K562 (cell line): ENCODE results near the gene SIKE1. TPM values are rescaled to one million over a fixed set of nuclear protein-coding genes. Genes with fewer than 3 reads are reported as not detected.

Source experiments
- CEBPG ChIP-seq, 3 experiments: fragments of 200-800 bp in 1 of 3; sonication (Bioruptor generic) in 1 of 3; sonication (generic) in 1 of 3; formaldehyde crosslinking in 1 of 3; IDR thresholded peaks in 2 of 3; conservative IDR thresholded peaks in 1 of 3; 2 replicates each; pipeline versions ENCODE4 v1.6.1 to v1.8.0; 2016 to 2022; ENCODE audit warnings: missing compliant biosample characterization in 2 of 3, missing genetic modification characterization in 2 of 3, mild to moderate bottlenecking in 1 of 3, missing genetic modification reagents in 1 of 3
- STAT5B ChIP-seq: fragments of 250-450 bp; sonication (Bioruptor Pico); IDR thresholded peaks from 2 replicates; pipeline ENCODE4 v1.8.0; 2021; ENCODE audit warnings: mild to moderate bottlenecking, inconsistent platforms
- ZFPM2 ChIP-seq: fragments of 250-450 bp; sonication (Bioruptor Pico); IDR thresholded peaks from 2 replicates; pipeline ENCODE4 v1.5.1; 2022; ENCODE audit warnings: mild to moderate bottlenecking
- ZNF146 ChIP-seq: IDR thresholded peaks from one replicate; pipeline ENCODE4 v1.6.1; 2018; ENCODE audit warnings: missing compliant biosample characterization; ENCODE audit not compliant: unreplicated experiment
- ZNF263 ChIP-seq: sonication (generic); formaldehyde crosslinking; IDR thresholded peaks from 2 replicates; pipeline ENCODE4 v1.8.0; 2022; ENCODE audit warnings: mild to moderate bottlenecking, missing genetic modification reagents, borderline replicate concordance
- ZNF696 ChIP-seq: fragments of 250-450 bp; sonication (Bioruptor Pico); conservative IDR thresholded peaks from 2 replicates; pipeline ENCODE4 v1.4.0; 2020; ENCODE audit warnings: mild to moderate bottlenecking, moderate library complexity
- polyA plus RNA-seq, 8 experiments: library from polyadenylated mRNA; depleted of rRNA in 4 of 8; stranded (reverse) in 5 of 8; unstranded in 3 of 8; fragments of >200 nt; fragmentation: Nextera tagmentation in 2 of 8; fragmentation: Illumina TruSeq in 1 of 8; extraction: Ambion mirVana in 2 of 8; extraction: Trizol in 1 of 8; gene quantifications; 2 replicates each; pipeline versions ENCODE4 v1.2.1 to v1.2.3, GENCODE V29; 2011 to 2014; ENCODE audit warnings: inconsistent platforms in 1 of 8, missing spikeins in 1 of 8
- total RNA-seq, 7 experiments: library from RNA; depleted of rRNA in 6 of 7; stranded (reverse); fragments of >200 nt in 6 of 7; fragmentation: Illumina TruSeq in 2 of 7; extraction: Trizol in 2 of 7; gene quantifications; 2 replicates each; pipeline versions ENCODE4 v1.2.1 to v1.2.3, GENCODE V29; 2011 to 2021; ENCODE audit warnings: low replicate concordance in 1 of 7
- TF ChIP-seq, protein P1 (sequence below): sonication (generic); formaldehyde crosslinking; IDR thresholded peaks from 2 replicates; pipeline ENCODE4 v1.8.1; 2023; ENCODE audit warnings: mild to moderate bottlenecking, missing genetic modification reagents
- TF ChIP-seq, protein P2 (sequence below): fragments of 150-350 bp; IDR thresholded peaks from 2 replicates; pipeline ENCODE4 v1.6.1; 2014; ENCODE audit warnings: low read depth, mild to moderate bottlenecking, low read length, borderline replicate concordance
- TF ChIP-seq, protein P3 (sequence below), 2 experiments: fragments of 200-800 bp in 1 of 2; sonication (Bioruptor generic) in 1 of 2; sonication (generic) in 1 of 2; formaldehyde crosslinking in 1 of 2; IDR thresholded peaks in 1 of 2; conservative IDR thresholded peaks in 1 of 2; 2 replicates each; pipeline versions ENCODE4 v1.5.0 to v1.6.1; 2016 to 2020; ENCODE audit warnings: missing compliant biosample characterization in 1 of 2, missing genetic modification characterization in 1 of 2, missing genetic modification reagents in 1 of 2
- TF ChIP-seq, protein P4 (sequence below): IDR thresholded peaks from 2 replicates; pipeline ENCODE4 v1.6.1; 2016; ENCODE audit warnings: missing genetic modification characterization, missing compliant biosample characterization
- TF ChIP-seq, protein P5 (sequence below): sonication (generic); formaldehyde crosslinking; IDR thresholded peaks from 2 replicates; pipeline ENCODE4 v1.8.0; 2023; ENCODE audit warnings: mild to moderate bottlenecking, missing genetic modification reagents

The SIKE1 gene
- total and polyA plus RNA-seq, 9 of the 15 experiments (the other 6 are each of a cell fraction or from before 2014, with no cell fraction given) = 21.8 to 144 (median 76.3) TPM

DNA sequence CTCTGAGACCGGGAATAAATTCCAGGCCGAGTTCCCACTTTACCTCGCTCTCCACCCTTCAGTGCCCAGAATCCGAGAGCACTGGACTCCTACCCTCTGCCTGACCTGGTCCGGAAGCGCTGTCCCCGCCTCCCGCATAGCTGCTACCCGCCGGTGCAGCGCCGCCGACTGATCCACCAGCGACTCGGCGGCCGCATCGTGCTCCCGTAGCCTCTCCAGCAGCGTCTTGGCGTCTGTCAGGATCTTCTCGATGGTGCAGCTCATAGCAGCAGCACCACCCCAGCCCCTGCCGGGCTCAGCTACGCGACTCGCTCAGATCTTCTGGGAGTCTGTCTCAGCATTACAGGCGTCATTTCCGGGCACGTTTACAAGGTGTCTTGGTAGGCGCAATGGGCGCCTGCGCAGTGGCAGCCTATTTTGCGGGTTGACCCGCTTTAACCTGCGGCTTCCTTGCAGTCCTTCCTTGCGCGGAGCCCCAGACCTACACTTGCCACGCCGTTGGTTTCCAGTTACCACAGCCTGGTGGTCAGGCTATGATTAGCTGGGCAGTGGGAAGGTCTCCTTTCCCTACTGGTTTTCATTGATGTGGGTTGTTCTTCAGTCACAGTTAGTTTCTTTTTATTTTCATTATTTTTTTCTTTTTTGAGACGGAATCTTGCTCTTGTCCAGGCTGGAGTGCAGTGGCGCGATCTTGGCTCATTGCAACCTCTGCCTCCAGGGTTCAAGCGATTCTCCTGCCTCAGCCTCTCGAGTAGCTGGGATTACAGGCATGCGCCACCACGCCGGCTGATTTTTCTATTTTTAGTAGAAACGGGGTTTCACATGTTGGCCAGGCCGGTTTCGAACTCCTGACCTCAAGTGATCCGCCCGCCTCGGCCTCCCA lies at the start of gene SIKE1 (continued):
- TF ChIP-seq, protein P1, sequence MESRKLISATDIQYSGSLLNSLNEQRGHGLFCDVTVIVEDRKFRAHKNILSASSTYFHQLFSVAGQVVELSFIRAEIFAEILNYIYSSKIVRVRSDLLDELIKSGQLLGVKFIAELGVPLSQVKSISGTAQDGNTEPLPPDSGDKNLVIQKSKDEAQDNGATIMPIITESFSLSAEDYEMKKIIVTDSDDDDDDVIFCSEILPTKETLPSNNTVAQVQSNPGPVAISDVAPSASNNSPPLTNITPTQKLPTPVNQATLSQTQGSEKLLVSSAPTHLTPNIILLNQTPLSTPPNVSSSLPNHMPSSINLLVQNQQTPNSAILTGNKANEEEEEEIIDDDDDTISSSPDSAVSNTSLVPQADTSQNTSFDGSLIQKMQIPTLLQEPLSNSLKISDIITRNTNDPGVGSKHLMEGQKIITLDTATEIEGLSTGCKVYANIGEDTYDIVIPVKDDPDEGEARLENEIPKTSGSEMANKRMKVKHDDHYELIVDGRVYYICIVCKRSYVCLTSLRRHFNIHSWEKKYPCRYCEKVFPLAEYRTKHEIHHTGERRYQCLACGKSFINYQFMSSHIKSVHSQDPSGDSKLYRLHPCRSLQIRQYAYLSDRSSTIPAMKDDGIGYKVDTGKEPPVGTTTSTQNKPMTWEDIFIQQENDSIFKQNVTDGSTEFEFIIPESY (CRISPR knock-in tag) = peak; percentile 47; the same call in 1 of the 2 replicates
- TF ChIP-seq, protein P2, sequence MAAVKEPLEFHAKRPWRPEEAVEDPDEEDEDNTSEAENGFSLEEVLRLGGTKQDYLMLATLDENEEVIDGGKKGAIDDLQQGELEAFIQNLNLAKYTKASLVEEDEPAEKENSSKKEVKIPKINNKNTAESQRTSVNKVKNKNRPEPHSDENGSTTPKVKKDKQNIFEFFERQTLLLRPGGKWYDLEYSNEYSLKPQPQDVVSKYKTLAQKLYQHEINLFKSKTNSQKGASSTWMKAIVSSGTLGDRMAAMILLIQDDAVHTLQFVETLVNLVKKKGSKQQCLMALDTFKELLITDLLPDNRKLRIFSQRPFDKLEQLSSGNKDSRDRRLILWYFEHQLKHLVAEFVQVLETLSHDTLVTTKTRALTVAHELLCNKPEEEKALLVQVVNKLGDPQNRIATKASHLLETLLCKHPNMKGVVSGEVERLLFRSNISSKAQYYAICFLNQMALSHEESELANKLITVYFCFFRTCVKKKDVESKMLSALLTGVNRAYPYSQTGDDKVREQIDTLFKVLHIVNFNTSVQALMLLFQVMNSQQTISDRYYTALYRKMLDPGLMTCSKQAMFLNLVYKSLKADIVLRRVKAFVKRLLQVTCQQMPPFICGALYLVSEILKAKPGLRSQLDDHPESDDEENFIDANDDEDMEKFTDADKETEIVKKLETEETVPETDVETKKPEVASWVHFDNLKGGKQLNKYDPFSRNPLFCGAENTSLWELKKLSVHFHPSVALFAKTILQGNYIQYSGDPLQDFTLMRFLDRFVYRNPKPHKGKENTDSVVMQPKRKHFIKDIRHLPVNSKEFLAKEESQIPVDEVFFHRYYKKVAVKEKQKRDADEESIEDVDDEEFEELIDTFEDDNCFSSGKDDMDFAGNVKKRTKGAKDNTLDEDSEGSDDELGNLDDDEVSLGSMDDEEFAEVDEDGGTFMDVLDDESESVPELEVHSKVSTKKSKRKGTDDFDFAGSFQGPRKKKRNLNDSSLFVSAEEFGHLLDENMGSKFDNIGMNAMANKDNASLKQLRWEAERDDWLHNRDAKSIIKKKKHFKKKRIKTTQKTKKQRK = no peak
- TF ChIP-seq ZNF696 (CRISPR knock-in tag) (no peak), STAT5B (CRISPR knock-in tag) (no peak), ZFPM2 (CRISPR knock-in tag) (no peak), ZNF146 (CRISPR knock-in tag) (no peak), ZNF263 (CRISPR knock-in tag) (peak; percentile 48; the same call in 1 of the 2 replicates), CEBPG (CRISPR knock-in tag; IDR thresholded peaks at IDR 0.05) (no peak), CEBPG (tag; conservative IDR thresholded peaks at IDR 0.05 in 1 of 2, IDR thresholded peaks at IDR 0.05 in 1 of 2) (no peak)
- TF ChIP-seq, protein P3, sequence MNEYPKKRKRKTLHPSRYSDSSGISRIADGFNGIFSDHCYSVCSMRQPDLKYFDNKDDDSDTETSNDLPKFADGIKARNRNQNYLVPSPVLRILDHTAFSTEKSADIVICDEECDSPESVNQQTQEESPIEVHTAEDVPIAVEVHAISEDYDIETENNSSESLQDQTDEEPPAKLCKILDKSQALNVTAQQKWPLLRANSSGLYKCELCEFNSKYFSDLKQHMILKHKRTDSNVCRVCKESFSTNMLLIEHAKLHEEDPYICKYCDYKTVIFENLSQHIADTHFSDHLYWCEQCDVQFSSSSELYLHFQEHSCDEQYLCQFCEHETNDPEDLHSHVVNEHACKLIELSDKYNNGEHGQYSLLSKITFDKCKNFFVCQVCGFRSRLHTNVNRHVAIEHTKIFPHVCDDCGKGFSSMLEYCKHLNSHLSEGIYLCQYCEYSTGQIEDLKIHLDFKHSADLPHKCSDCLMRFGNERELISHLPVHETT (CRISPR knock-in tag; conservative IDR thresholded peaks at IDR 0.05 in 1 of 2, IDR thresholded peaks at IDR 0.05 in 1 of 2) = peak in 1 of 2 experiments; percentile 82; a peak in 2 of 4 replicates
- TF ChIP-seq, protein P4, sequence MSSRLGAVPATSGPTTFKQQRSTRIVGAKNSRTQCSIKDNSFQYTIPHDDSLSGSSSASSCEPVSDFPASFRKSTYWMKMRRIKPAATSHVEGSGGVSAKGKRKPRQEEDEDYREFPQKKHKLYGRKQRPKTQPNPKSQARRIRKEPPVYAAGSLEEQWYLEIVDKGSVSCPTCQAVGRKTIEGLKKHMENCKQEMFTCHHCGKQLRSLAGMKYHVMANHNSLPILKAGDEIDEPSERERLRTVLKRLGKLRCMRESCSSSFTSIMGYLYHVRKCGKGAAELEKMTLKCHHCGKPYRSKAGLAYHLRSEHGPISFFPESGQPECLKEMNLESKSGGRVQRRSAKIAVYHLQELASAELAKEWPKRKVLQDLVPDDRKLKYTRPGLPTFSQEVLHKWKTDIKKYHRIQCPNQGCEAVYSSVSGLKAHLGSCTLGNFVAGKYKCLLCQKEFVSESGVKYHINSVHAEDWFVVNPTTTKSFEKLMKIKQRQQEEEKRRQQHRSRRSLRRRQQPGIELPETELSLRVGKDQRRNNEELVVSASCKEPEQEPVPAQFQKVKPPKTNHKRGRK (tag) = no peak
- TF ChIP-seq, protein P5, sequence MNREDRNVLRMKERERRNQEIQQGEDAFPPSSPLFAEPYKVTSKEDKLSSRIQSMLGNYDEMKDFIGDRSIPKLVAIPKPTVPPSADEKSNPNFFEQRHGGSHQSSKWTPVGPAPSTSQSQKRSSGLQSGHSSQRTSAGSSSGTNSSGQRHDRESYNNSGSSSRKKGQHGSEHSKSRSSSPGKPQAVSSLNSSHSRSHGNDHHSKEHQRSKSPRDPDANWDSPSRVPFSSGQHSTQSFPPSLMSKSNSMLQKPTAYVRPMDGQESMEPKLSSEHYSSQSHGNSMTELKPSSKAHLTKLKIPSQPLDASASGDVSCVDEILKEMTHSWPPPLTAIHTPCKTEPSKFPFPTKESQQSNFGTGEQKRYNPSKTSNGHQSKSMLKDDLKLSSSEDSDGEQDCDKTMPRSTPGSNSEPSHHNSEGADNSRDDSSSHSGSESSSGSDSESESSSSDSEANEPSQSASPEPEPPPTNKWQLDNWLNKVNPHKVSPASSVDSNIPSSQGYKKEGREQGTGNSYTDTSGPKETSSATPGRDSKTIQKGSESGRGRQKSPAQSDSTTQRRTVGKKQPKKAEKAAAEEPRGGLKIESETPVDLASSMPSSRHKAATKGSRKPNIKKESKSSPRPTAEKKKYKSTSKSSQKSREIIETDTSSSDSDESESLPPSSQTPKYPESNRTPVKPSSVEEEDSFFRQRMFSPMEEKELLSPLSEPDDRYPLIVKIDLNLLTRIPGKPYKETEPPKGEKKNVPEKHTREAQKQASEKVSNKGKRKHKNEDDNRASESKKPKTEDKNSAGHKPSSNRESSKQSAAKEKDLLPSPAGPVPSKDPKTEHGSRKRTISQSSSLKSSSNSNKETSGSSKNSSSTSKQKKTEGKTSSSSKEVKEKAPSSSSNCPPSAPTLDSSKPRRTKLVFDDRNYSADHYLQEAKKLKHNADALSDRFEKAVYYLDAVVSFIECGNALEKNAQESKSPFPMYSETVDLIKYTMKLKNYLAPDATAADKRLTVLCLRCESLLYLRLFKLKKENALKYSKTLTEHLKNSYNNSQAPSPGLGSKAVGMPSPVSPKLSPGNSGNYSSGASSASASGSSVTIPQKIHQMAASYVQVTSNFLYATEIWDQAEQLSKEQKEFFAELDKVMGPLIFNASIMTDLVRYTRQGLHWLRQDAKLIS (CRISPR knock-in tag) = 0 out of 2 replicates have a peak, but pooled peaks have one; percentile 36
